Endodermal cell (in vitro differentiated cells): ENCODE results near the gene SLC26A11. TPM values are rescaled to one million over a fixed set of nuclear protein-coding genes. Genes with fewer than 3 reads are reported as not detected.

ENCODE experiments used
- DNase-seq: peaks from one replicate; pipeline ENCODE4 v3.0.0-alpha.2; 2017
- H3K27ac ChIP-seq: 2 replicates; pipeline ENCODE4 v1.5.1; 2013; ENCODE audit warnings: mild to moderate bottlenecking, low read depth, low read length, moderate library complexity
- H3K27me3 ChIP-seq: 2 replicates; pipeline ENCODE4 v1.6.1; 2013; ENCODE audit warnings: mild to moderate bottlenecking, low read length, moderate library complexity; ENCODE audit not compliant: insufficient read depth, control insufficient read depth, poor library complexity, severe bottlenecking
- H3K36me3 ChIP-seq: 2 replicates; pipeline ENCODE4 v1.7.0; 2013; ENCODE audit warnings: mild to moderate bottlenecking, low read length, moderate library complexity; ENCODE audit not compliant: control insufficient read depth, insufficient read depth
- H3K4me1 ChIP-seq: one replicate; pipeline ENCODE4 v1.7.0; 2013; ENCODE audit warnings: low read length; ENCODE audit not compliant: control insufficient read depth, insufficient read depth
- H3K4me3 ChIP-seq: 2 replicates; pipeline ENCODE4 v1.5.1; 2013; ENCODE audit warnings: mild to moderate bottlenecking, low read length, moderate library complexity
- H3K9ac ChIP-seq: 2 replicates; pipeline ENCODE4 v1.6.1; 2013; ENCODE audit warnings: mild to moderate bottlenecking, low read length, moderate library complexity; ENCODE audit not compliant: poor library complexity, severe bottlenecking; ENCODE audit errors: extremely low read depth
- H3K9me3 ChIP-seq: 2 replicates; pipeline ENCODE4 v1.6.1; 2013; ENCODE audit warnings: mild to moderate bottlenecking, low read length, moderate library complexity; ENCODE audit not compliant: control insufficient read depth
- H3K27ac Mint-ChIP-seq: 2 replicates; pipeline ENCODE4 v1.8.0; 2020; ENCODE audit warnings: mixed read lengths
- H3K27me3 Mint-ChIP-seq: 2 replicates; pipeline ENCODE4 v1.8.0; 2021; ENCODE audit warnings: mild to moderate bottlenecking, mixed read lengths; ENCODE audit not compliant: insufficient read depth
- H3K36me3 Mint-ChIP-seq: 2 replicates; pipeline ENCODE4 v1.8.0; 2020; ENCODE audit warnings: low read depth, mixed read lengths
- H3K4me1 Mint-ChIP-seq: 2 replicates; pipeline ENCODE4 v1.8.0; 2020; ENCODE audit warnings: mixed read lengths
- H3K4me3 Mint-ChIP-seq: 2 replicates; pipeline ENCODE4 v1.8.0; 2020; ENCODE audit warnings: mild to moderate bottlenecking, moderate library complexity, mixed read lengths
- H3K9me3 Mint-ChIP-seq: 2 replicates; pipeline ENCODE4 v1.8.0; 2020; ENCODE audit warnings: mild to moderate bottlenecking, mixed read lengths
- WGBS, 2 experiments: methylation state at CpG; one replicate each; pipeline versions ENCODE4 v1.1.5 to v1.1.7; 2013; ENCODE audit warnings: missing lambda C conversion rate in 2 of 2, mixed read lengths in 1 of 2; ENCODE audit not compliant: insufficient coverage in 1 of 2, insufficient read length in 1 of 2; 5-methylcytosine and 5-hydroxymethylcytosine counted together
- total RNA-seq, 2 donors: library from RNA; stranded (reverse); fragmentation: NEBNext Ultra II Directional in 1 of 2; extraction: Animal tissue kit (Norgen Biotek cat#: 25700) in 1 of 2; gene quantifications; 2 replicates in 1 of 2; 3 replicates in 1 of 2; pipeline ENCODE4 v1.2.1, GENCODE V29; 2021
- TF ChIP-seq, protein P1 (sequence below): fragments of 200-600 bp; sonication (generic); conservative IDR thresholded peaks from 2 replicates; pipeline ENCODE4 v1.5.0; 2021; ENCODE audit warnings: antibody characterized with exemption, mild to moderate bottlenecking

Gene SLC26A11
- total RNA-seq, 2 donors from 2014 or later = 43.7 to 48.2 TPM

DNA sequence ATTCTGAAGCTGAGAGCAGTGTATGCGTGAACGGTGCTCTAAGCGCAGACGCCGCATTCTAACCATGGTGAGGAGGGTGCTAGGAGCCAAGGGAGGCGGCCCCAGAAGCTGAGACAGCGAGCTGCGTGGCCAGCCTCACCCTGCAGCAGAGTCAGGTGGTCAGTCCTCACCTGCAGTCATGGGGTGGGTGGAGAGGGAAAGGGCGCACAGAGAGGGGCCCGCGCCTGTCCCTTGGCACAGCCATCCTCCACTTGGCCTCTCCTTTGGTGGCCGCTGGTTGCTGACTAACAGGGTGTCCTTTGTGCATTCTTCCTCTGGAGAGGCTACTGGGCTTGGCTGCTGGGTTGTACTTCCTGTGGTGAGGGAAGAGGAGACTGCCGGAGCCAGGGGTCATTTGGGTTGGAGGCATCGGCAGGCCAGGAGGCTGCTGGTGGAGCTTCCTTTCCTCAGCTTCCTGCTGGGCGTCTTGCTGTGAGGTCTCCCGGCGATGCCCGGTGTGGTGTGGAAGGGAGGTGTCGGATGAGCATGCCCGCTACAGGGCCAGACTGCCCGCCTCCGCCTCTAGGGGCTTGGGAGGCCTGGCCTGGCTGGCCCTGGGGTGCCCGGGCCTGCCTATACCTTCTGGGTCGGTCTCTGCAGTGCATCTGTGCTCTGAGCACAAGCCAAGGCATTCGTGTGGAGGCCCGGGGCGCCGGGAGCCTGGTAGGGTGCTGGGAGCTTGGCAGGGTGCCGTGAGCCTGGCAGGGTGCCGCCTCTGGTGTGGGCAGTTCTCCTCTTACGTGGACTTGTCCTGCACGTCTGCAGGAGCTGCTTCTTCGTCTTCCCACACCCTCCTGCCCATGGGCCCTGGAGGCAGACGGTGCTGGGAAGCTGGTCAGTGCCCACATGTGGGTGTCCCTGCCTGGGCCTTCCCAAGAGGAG is 57.8 kb downstream of the SLC26A11 start:
- peaks cover 45% of the 10 kb centered on the region for H3K36me3 Mint-ChIP-seq
- 91 to 95% methylated on average over 15 to 33 of the region's 34 CpGs for WGBS, 2 experiments

DNA sequence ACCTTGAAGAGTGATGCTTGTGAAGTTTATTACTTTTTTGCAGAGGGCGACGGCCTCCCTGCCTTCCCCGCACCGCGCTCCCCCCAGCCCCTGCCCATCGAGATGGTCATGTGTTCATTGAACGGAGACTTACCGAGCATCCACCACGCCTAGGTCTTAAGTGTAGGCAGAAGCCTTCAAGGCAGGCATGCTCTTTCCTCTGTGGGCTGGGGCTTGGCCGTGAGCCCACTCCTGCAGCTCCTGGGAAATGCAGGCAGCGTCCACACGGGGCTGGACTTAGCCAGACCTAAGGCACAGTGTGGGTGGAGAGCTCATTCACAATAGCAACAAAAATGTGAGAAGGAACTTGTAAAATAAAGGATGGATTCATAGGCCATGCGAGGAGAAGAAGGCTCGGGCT is 59.7 kb downstream of the SLC26A11 start:
- Mint-ChIP-seq H3K9me3 (no peaks in the 10 kb centered on the region), H3K27ac (no peak overlapping the region), H3K36me3 (peaks cover 38% of the 10 kb centered on the region), H3K4me1 (peaks cover 2% of the 10 kb centered on the region), H3K4me3 (no peak overlapping the region), H3K27me3 (no peaks in the 10 kb centered on the region)
- TF ChIP-seq, protein P1, sequence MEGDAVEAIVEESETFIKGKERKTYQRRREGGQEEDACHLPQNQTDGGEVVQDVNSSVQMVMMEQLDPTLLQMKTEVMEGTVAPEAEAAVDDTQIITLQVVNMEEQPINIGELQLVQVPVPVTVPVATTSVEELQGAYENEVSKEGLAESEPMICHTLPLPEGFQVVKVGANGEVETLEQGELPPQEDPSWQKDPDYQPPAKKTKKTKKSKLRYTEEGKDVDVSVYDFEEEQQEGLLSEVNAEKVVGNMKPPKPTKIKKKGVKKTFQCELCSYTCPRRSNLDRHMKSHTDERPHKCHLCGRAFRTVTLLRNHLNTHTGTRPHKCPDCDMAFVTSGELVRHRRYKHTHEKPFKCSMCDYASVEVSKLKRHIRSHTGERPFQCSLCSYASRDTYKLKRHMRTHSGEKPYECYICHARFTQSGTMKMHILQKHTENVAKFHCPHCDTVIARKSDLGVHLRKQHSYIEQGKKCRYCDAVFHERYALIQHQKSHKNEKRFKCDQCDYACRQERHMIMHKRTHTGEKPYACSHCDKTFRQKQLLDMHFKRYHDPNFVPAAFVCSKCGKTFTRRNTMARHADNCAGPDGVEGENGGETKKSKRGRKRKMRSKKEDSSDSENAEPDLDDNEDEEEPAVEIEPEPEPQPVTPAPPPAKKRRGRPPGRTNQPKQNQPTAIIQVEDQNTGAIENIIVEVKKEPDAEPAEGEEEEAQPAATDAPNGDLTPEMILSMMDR = no peak
- no peaks in the 10 kb centered on the region for H3K27me3 ChIP-seq
- H3K4me3 ChIP-seq = no peak overlapping the region
- peaks cover 6% of the 10 kb centered on the region for H3K36me3 ChIP-seq
- H3K9me3 ChIP-seq = no peaks in the 10 kb centered on the region
- no peak for DNase-seq
- no peak overlapping the region for H3K27ac ChIP-seq
- no peaks in the 10 kb centered on the region for H3K4me1 ChIP-seq
- WGBS, 2 experiments = 92 to 95% methylated on average over 8 to 14 of the region's 14 CpGs
- no peak overlapping the region for H3K9ac ChIP-seq

More for the DNA sequence above, 57.8 kb downstream of the SLC26A11 start:
- H3K27me3 Mint-ChIP-seq = no peaks in the 10 kb centered on the region
- H3K27ac ChIP-seq = no peak overlapping the region
- no peak overlapping the region for H3K4me3 Mint-ChIP-seq
- no peaks in the 10 kb centered on the region for H3K4me1 ChIP-seq
- H3K4me1 Mint-ChIP-seq = no peaks in the 10 kb centered on the region
- H3K36me3 ChIP-seq = peaks cover 6% of the 10 kb centered on the region
- no peaks in the 10 kb centered on the region for H3K9me3 Mint-ChIP-seq
- H3K27ac Mint-ChIP-seq = peak overlapping the region; percentile 55
- no peaks in the 10 kb centered on the region for H3K9me3 ChIP-seq
- no peaks in the 10 kb centered on the region for H3K27me3 ChIP-seq
- DNase-seq = no peak
- TF ChIP-seq, protein P1 = no peak
- no peak overlapping the region for H3K4me3 ChIP-seq
- H3K9ac ChIP-seq = no peak overlapping the region

GRCh38 chr17:80281516-80281915 is 61.3 kb downstream of the SLC26A11 start:
- Mint-ChIP-seq H3K4me3 (no peak overlapping the region), H3K9me3 (no peaks in the 10 kb centered on the region), H3K36me3 (peaks cover 31% of the 10 kb centered on the region), H3K27me3 (no peaks in the 10 kb centered on the region), H3K27ac (no peak overlapping the region), H3K4me1 (peaks cover 2% of the 10 kb centered on the region)
- TF ChIP-seq, protein P1 = no peak
- Histone ChIP-seq H3K4me3 (no peak overlapping the region), H3K4me1 (no peaks in the 10 kb centered on the region), H3K27me3 (no peaks in the 10 kb centered on the region), H3K27ac (no peak overlapping the region), H3K9me3 (no peaks in the 10 kb centered on the region), H3K36me3 (peaks cover 6% of the 10 kb centered on the region), H3K9ac (no peak overlapping the region)
- no peak for DNase-seq
- 86 to 97% methylated on average over 6 to 10 of the region's 10 CpGs for WGBS, 2 experiments
